OCI-LY7 (cell line): ENCODE results near the gene C17orf113. TPM values are rescaled to one million over a fixed set of nuclear protein-coding genes. Genes with fewer than 3 reads are reported as not detected.
A peak's percentile ranks its signal among the peaks of the same experiment; 100 is the strongest.

Experiments used
- BruUV-seq: library from RNA; stranded (reverse); fragments of 400-500 nt; replicated peaks from 2 replicates; lab custom pipeline; 2021; lab: Mats Ljungman, UMichigan
- CTCF ChIA-PET: fragments of 300-600 bp; sonication (Branson Sonifier 250); formaldehyde crosslinking; loops from one replicate; lab custom pipeline; 2022; ENCODE audit warnings: antibody characterized with exemption; ENCODE audit not compliant: unreplicated experiment; lab: Charles Lee
- POLR2A ChIA-PET: fragments of 300-600 bp; sonication (Branson Sonifier 250); formaldehyde crosslinking; loops from one replicate; lab custom pipeline; 2022; ENCODE audit warnings: antibody characterized with exemption; lab: Charles Lee
- DNase-seq: peaks from one replicate; pipeline ENCODE4 v3.0.0-alpha.2; 2015; ENCODE audit warnings: low spot score
- H2AFZ ChIP-seq: fragments of 200-600 bp; sonication (generic), shearing (Covaris generic); 2 replicates; pipeline ENCODE4 v1.6.1; 2014; ENCODE audit warnings: mild to moderate bottlenecking, antibody characterized with exemption, low read length, moderate library complexity
- H3K27ac ChIP-seq: fragments of 200-600 bp; sonication (generic); 2 replicates; pipeline ENCODE4 v1.5.1; 2014; ENCODE audit warnings: mixed run types, low read depth, mild to moderate bottlenecking, moderate library complexity, low read length, inconsistent platforms; ENCODE audit not compliant: poor library complexity, severe bottlenecking
- H3K36me3 ChIP-seq: fragments of 200-600 bp; sonication (generic); 2 replicates; pipeline ENCODE4 v1.6.1; 2014; ENCODE audit warnings: mild to moderate bottlenecking, antibody characterized with exemption, low read length, moderate library complexity, mixed read lengths; ENCODE audit not compliant: insufficient read depth
- H3K4me1 ChIP-seq: fragments of 200-600 bp; sonication (generic); 2 replicates; pipeline ENCODE4 v1.5.1; 2014; ENCODE audit warnings: mild to moderate bottlenecking, low read length; ENCODE audit not compliant: insufficient read depth, poor library complexity, severe bottlenecking
- H3K4me2 ChIP-seq: fragments of 200-600 bp; sonication (generic); 2 replicates; pipeline ENCODE4 v1.6.1; 2014; ENCODE audit warnings: mild to moderate bottlenecking, low read length
- H3K4me3 ChIP-seq: fragments of 200-600 bp; sonication (generic); 2 replicates; pipeline ENCODE4 v1.5.1; 2014; ENCODE audit warnings: mild to moderate bottlenecking, low read depth, low read length; ENCODE audit not compliant: poor library complexity, severe bottlenecking
- H3K79me2 ChIP-seq: fragments of 200-600 bp; sonication (generic); 2 replicates; pipeline ENCODE4 v1.6.1; 2016; ENCODE audit warnings: low read depth, mild to moderate bottlenecking, low read length, moderate library complexity, mixed read lengths; ENCODE audit not compliant: insufficient read depth
- H3K9me2 ChIP-seq: fragments of 200-600 bp; sonication (generic); 2 replicates; pipeline ENCODE4 v1.6.1; 2016; ENCODE audit warnings: mild to moderate bottlenecking, low read length, mixed read lengths; ENCODE audit not compliant: insufficient read depth
- H3K9me3 ChIP-seq: fragments of 200-600 bp; sonication (generic); 2 replicates; pipeline ENCODE4 v1.6.1; 2014; ENCODE audit warnings: mild to moderate bottlenecking, mixed run types, low read length, mixed read lengths
- H4K20me1 ChIP-seq: fragments of 200-600 bp; sonication (generic); 2 replicates; pipeline ENCODE4 v1.6.1; 2014; ENCODE audit warnings: mild to moderate bottlenecking, antibody characterized with exemption, low read length, moderate library complexity, mixed read lengths; ENCODE audit not compliant: insufficient read depth
- EZH2phosphoT487 ChIP-seq: fragments of 200-600 bp; sonication (generic); IDR thresholded peaks from 2 replicates; pipeline ENCODE4 v1.6.1; 2018; ENCODE audit warnings: low read depth, borderline replicate concordance, mild to moderate bottlenecking, mixed run types, antibody characterized with exemption, low read length, moderate library complexity, mixed read lengths
- intact Hi-C: fragments of 100-400 bp; cut with micrococcal nuclease; formaldehyde crosslinking; loops from one replicate; pipeline ENCODE4 v1.10.0; 2022; ENCODE audit not compliant: unreplicated experiment
- total RNA-seq, 2 experiments: library from RNA; depleted of rRNA in 1 of 2; stranded (reverse); fragments of >200 nt in 1 of 2; shearing (Covaris generic) in 1 of 2; gene quantifications; 2 replicates each; pipeline ENCODE4 v1.2.3, GENCODE V29; 2014 to 2022
- TF ChIP-seq, protein P1 (sequence below): fragments of 200-600 bp; sonication (generic); conservative IDR thresholded peaks from 2 replicates; pipeline ENCODE4 v1.5.1; 2014; ENCODE audit warnings: mild to moderate bottlenecking, antibody characterized with exemption, low read length, moderate library complexity, mixed read lengths

C17orf113 gene
- total RNA-seq, 2 experiments from 2014 or later, result 0.25 TPM

GRCh38 chr17:42027961-42028790 lies 22.2 kb downstream of the C17orf113 start:
- Histone ChIP-seq H3K4me2 (no peak overlapping the region), H3K9me2 (no peaks in the 10 kb centered on the region), H3K27ac (no peak overlapping the region), H3K9me3 (no peaks in the 10 kb centered on the region), H4K20me1 (no peaks in the 10 kb centered on the region), H3K79me2 (no peaks in the 10 kb centered on the region), H3K4me1 (peaks cover 16% of the 10 kb centered on the region), H2AFZ (no peak overlapping the region), H3K4me3 (no peak overlapping the region), H3K36me3 (peaks cover 20% of the 10 kb centered on the region; the same call in 1 of the 2 replicates)
- intact Hi-C loops, result no loop called here
- no TSS peak for BruUV-seq
- no peak for DNase-seq
- no peak for TF ChIP-seq EZH2phosphoT487
- TF ChIP-seq, protein P1, sequence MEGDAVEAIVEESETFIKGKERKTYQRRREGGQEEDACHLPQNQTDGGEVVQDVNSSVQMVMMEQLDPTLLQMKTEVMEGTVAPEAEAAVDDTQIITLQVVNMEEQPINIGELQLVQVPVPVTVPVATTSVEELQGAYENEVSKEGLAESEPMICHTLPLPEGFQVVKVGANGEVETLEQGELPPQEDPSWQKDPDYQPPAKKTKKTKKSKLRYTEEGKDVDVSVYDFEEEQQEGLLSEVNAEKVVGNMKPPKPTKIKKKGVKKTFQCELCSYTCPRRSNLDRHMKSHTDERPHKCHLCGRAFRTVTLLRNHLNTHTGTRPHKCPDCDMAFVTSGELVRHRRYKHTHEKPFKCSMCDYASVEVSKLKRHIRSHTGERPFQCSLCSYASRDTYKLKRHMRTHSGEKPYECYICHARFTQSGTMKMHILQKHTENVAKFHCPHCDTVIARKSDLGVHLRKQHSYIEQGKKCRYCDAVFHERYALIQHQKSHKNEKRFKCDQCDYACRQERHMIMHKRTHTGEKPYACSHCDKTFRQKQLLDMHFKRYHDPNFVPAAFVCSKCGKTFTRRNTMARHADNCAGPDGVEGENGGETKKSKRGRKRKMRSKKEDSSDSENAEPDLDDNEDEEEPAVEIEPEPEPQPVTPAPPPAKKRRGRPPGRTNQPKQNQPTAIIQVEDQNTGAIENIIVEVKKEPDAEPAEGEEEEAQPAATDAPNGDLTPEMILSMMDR, result peak; percentile 54; the same call in 1 of the 2 replicates
- ChIA-PET CTCF (interaction anchor here (0.6 kb wide), 1 partner anchor 19 kb away, joined by 9 read pairs; no protein-coding TSS in a partner anchor), POLR2A (no interaction called here)

- Histone ChIP-seq H3K4me2 (no peak overlapping the region), H3K9me3 (no peaks in the 10 kb centered on the region), H3K4me1 (peaks cover 16% of the 10 kb centered on the region), H3K36me3 (peaks cover 27% of the 10 kb centered on the region), H3K9me2 (no peaks in the 10 kb centered on the region), H3K4me3 (no peak overlapping the region), H2AFZ (no peak overlapping the region), H3K27ac (no peak overlapping the region), H3K79me2 (no peaks in the 10 kb centered on the region), H4K20me1 (no peaks in the 10 kb centered on the region)
- ChIA-PET CTCF (no interaction called here), POLR2A (interaction anchor here (0.6 kb wide), 2 partner anchors 62 to 88 kb away, joined by 3 to 7 read pairs; no protein-coding TSS in a partner anchor)
- intact Hi-C loops, result no loop called here
- BruUV-seq, result no TSS peak
- no peak for DNase-seq
- no peak for TF ChIP-seq EZH2phosphoT487
- TF ChIP-seq, protein P1, result no peak
These were observed 22.9 kb downstream of the C17orf113 start for GRCh38 chr17:42027590-42027889.
